Osteoblast (primary cell): ENCODE results near the gene SLC36A3. TPM values are rescaled to one million over a fixed set of nuclear protein-coding genes. Genes with fewer than 3 reads are reported as not detected.
"Not testable (repeated sequence)": the region's sequence is repeated elsewhere in the genome, so short reads cannot be mapped to it uniquely, and the experiment has no call there.

Experiments used
- DNase-seq: peaks from one replicate; pipeline ENCODE4 v3.0.0; 2011; ENCODE audit warnings: low spot score, mixed read lengths; ENCODE audit not compliant: insufficient read length; ENCODE audit errors: missing footprints
- H2AFZ ChIP-seq: 2 replicates; pipeline ENCODE4 v1.6.0; 2011; ENCODE audit warnings: mild to moderate bottlenecking, low read length
- H3K27ac ChIP-seq: 2 replicates; pipeline ENCODE4 v1.5.1; 2011; ENCODE audit warnings: mild to moderate bottlenecking, low read depth, low read length, moderate library complexity
- H3K27me3 ChIP-seq: 2 replicates; pipeline ENCODE4 v1.6.0; 2012; ENCODE audit warnings: mild to moderate bottlenecking, control low read depth, inconsistent platforms, low read length, moderate library complexity; ENCODE audit not compliant: insufficient read depth
- H3K36me3 ChIP-seq: 2 replicates; pipeline ENCODE4 v1.5.1; 2011; ENCODE audit warnings: mild to moderate bottlenecking, low read length, control low read depth, moderate library complexity; ENCODE audit not compliant: insufficient read depth
- H3K4me1 ChIP-seq: 2 replicates; pipeline ENCODE4 v1.5.1; 2011; ENCODE audit warnings: mild to moderate bottlenecking, low read length, control low read depth, moderate library complexity; ENCODE audit not compliant: insufficient read depth
- H3K4me2 ChIP-seq: 2 replicates; pipeline ENCODE4 v1.6.0; 2011; ENCODE audit warnings: mild to moderate bottlenecking, low read length; ENCODE audit not compliant: insufficient read depth
- H3K4me3 ChIP-seq: fragments of 200-600 bp; sonication (generic); 3 replicates; pipeline ENCODE4 v1.5.1; 2012; ENCODE audit warnings: mild to moderate bottlenecking, low read length, inconsistent platforms; ENCODE audit not compliant: insufficient read depth
- H3K79me2 ChIP-seq: 2 replicates; pipeline ENCODE4 v1.6.0; 2012; ENCODE audit warnings: mild to moderate bottlenecking, low read length, control low read depth, inconsistent platforms; ENCODE audit not compliant: insufficient read depth
- H3K9me3 ChIP-seq: 2 replicates; pipeline ENCODE4 v1.5.1; 2011; ENCODE audit warnings: low read depth, low read length, control low read depth
- H4K20me1 ChIP-seq: 2 replicates; pipeline ENCODE4 v1.6.0; 2012; ENCODE audit warnings: mild to moderate bottlenecking, low read length, control low read depth; ENCODE audit not compliant: insufficient read depth
- CTCF ChIP-seq: IDR thresholded peaks from 2 replicates; pipeline ENCODE4 v1.5.1; 2011; ENCODE audit warnings: mild to moderate bottlenecking, low read depth, low read length, moderate library complexity; ENCODE audit errors: extremely low read depth
- total RNA-seq: library from RNA; depleted of rRNA; stranded (reverse); fragments of >200 nt; gene quantifications from 2 replicates; pipeline ENCODE4 v1.2.3, GENCODE V29; 2012

SLC36A3 gene
- total RNA-seq, 1 donor = not detected

- H3K36me3 ChIP-seq = no peaks in the 10 kb centered on the region
Observed at GRCh38 chr5:151244206-151244605, 59.4 kb downstream of the SLC36A3 start.

GRCh38 chr5:151243564-151243963 lies 60.0 kb downstream of the SLC36A3 start:
- Histone ChIP-seq H3K4me1 (no peaks in the 10 kb centered on the region), H3K79me2 (no peaks in the 10 kb centered on the region), H3K27me3 (peaks cover 13% of the 10 kb centered on the region), H3K4me3 (no peak overlapping the region), H2AFZ (no peak overlapping the region), H3K27ac (no peak overlapping the region), H3K36me3 (no peaks in the 10 kb centered on the region), H3K9me3 (no peaks in the 10 kb centered on the region), H4K20me1 (no peaks in the 10 kb centered on the region), H3K4me2 (no peak overlapping the region)
- TF ChIP-seq CTCF = no peak
- no peak for DNase-seq

More at GRCh38 chr5:151244206-151244605, 59.4 kb downstream of the SLC36A3 start:
- Histone ChIP-seq H2AFZ (no peak overlapping the region), H3K27me3 (peaks cover 11% of the 10 kb centered on the region), H3K4me1 (no peaks in the 10 kb centered on the region), H3K79me2 (no peaks in the 10 kb centered on the region), H4K20me1 (no peaks in the 10 kb centered on the region), H3K4me3 (no peak overlapping the region), H3K9me3 (no peaks in the 10 kb centered on the region), H3K27ac (no peak overlapping the region), H3K4me2 (no peak overlapping the region)
- TF ChIP-seq CTCF = no peak
- DNase-seq = no peak

- Histone ChIP-seq H3K27me3 (peaks cover 15% of the 10 kb centered on the region), H3K79me2 (no peaks in the 10 kb centered on the region), H3K4me2 (no peak overlapping the region), H3K27ac (no peak overlapping the region), H2AFZ (no peak overlapping the region), H3K4me3 (no peak overlapping the region), H3K9me3 (no peaks in the 10 kb centered on the region), H3K36me3 (no peaks in the 10 kb centered on the region), H3K4me1 (no peaks in the 10 kb centered on the region), H4K20me1 (no peaks in the 10 kb centered on the region)
- DNase-seq = no peak
- no peak for TF ChIP-seq CTCF
Observed at GRCh38 chr5:151243127-151243526, 60.4 kb downstream of the SLC36A3 start.

- Histone ChIP-seq H3K4me2 (no peak overlapping the region), H3K9me3 (no peaks in the 10 kb centered on the region), H3K4me3 (no peak overlapping the region), H3K4me1 (no peaks in the 10 kb centered on the region), H3K36me3 (no peaks in the 10 kb centered on the region), H3K79me2 (no peaks in the 10 kb centered on the region), H3K27ac (no peak overlapping the region), H3K27me3 (peaks cover 19% of the 10 kb centered on the region), H4K20me1 (no peaks in the 10 kb centered on the region), H2AFZ (no peak overlapping the region)
- DNase-seq = no peak
- no peak for TF ChIP-seq CTCF
Observed at GRCh38 chr5:151240924-151241635, 62.5 kb downstream of the SLC36A3 start.

GRCh38 chr5:151240268-151240835 lies 63.2 kb downstream of the SLC36A3 start:
- H3K27ac ChIP-seq, H3K4me3 ChIP-seq, H3K4me2 ChIP-seq, DNase-seq, H4K20me1 ChIP-seq, H3K79me2 ChIP-seq, H2AFZ ChIP-seq, H3K9me3 ChIP-seq, H3K4me1 ChIP-seq, H3K36me3 ChIP-seq: not testable (repeated sequence)
- H3K27me3 ChIP-seq = peaks cover 19% of the 10 kb centered on the region
